Upper lobe of right lung (tissue), 1 donor: Measurements from ENCODE around the gene SERPINA4. TPM values are rescaled to one million over a fixed set of nuclear protein-coding genes. Genes with fewer than 3 reads are reported as not detected.

Experiments
- ATAC-seq: fragments of 200-7000 bp; cut with Tn5 transposase; one replicate; pipeline ENCODE4 v1.9.1; 2020; ENCODE audit warnings: mild to moderate bottlenecking, moderate library complexity
- DNase-seq: peaks from one replicate; pipeline ENCODE4 v3.0.0-alpha.2; 2020
- H3K27ac ChIP-seq: fragments of 200-600 bp; one replicate; pipeline ENCODE4 v1.8.0; 2022
- H3K27me3 ChIP-seq: fragments of 200-600 bp; one replicate; pipeline ENCODE4 v1.8.0; 2022; ENCODE audit warnings: mild to moderate bottlenecking
- H3K36me3 ChIP-seq: fragments of 200-600 bp; one replicate; pipeline ENCODE4 v1.8.0; 2022
- H3K4me1 ChIP-seq: fragments of 200-600 bp; one replicate; pipeline ENCODE4 v1.8.0; 2022
- H3K4me3 ChIP-seq: fragments of 200-600 bp; one replicate; pipeline ENCODE4 v1.8.0; 2022; ENCODE audit warnings: mild to moderate bottlenecking
- H3K9me3 ChIP-seq: fragments of 200-600 bp; one replicate; pipeline ENCODE4 v1.8.0; 2022
- CTCF ChIP-seq: fragments of 200-600 bp; IDR thresholded peaks from one replicate; pipeline ENCODE4 v1.8.0; 2022; ENCODE audit warnings: antibody characterized with exemption
- intact Hi-C: fragments of 100-400 bp; cut with DNase I; formaldehyde crosslinking; loops from one replicate; pipeline ENCODE4 v1.11.0; 2022
- total RNA-seq: library from RNA; stranded (reverse); fragmentation: NEBNext Ultra II Directional; extraction: Animal tissue kit (Norgen Biotek cat#: 25700); gene quantifications from one replicate; pipeline ENCODE4 v1.2.1, GENCODE V29; 2021
- donor health status: DM: no; HTN: yes; CAD: no; lungs with severe emphysema.

The SERPINA4 gene
- total RNA-seq, 1 donor from 2014 or later, result not detected

DNA sequence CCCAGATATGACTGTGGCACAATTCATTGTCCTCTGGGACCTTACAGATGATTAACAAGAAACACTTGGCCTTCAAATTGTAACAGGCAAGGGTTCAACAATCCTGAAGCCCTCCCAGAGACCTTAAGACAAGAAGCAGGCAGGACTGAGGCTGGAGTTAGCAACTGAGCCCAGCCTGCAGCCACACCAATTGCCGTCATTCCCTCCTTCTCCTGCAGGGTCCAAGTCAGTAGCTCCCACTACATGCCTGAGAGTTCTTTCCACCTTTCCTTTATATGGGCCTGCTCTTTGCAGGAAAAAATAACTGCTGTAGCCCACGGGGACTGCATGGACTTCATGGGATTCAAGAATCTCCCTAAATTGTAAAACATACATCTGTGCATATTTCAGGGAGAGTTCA lies 2.4 kb upstream of the SERPINA4 start:
- Histone ChIP-seq H3K27ac (no peak overlapping the region), H3K4me1 (no peaks in the 10 kb centered on the region), H3K9me3 (peaks cover 4% of the 10 kb centered on the region), H3K4me3 (no peak overlapping the region), H3K27me3 (peaks cover 11% of the 10 kb centered on the region), H3K36me3 (no peaks in the 10 kb centered on the region)
- DNase-seq, result no peak
- no peak for TF ChIP-seq CTCF
- intact Hi-C loops, result no loop called here
- ATAC-seq, result no peak

DNA sequence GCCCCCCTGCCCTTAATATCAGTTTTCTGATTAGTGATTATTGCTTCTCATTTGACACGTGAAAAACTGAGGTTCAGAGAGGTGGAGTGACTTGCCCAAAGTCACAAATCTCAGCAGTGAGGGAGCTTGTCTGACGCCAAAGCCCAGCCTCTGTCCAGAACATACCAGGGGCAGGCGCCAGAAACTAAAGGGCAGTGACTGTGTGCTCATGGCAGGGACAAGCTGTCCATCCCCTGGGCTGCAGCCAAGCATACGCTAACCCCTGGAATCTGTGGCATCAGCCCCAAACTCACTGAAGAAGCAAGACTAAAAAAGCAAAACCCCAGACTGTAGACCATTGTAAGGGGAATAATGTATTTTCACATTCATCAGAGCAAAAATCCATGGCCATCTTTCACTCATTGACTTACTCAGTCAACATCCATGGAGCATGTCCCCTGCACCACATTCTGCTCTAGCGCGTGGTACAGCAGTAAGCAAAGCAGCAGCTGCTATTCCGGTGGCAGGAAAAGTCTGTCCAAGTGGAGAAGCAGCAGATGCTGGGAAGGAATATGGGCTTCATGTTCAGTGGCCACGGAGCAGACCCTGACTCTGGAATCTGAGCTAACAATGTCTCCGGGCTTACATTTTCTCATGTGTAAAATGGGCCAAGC lies 1.5 kb upstream of the SERPINA4 start:
- TF ChIP-seq CTCF, result no peak
- H3K4me3 ChIP-seq, result no peak overlapping the region

DNA sequence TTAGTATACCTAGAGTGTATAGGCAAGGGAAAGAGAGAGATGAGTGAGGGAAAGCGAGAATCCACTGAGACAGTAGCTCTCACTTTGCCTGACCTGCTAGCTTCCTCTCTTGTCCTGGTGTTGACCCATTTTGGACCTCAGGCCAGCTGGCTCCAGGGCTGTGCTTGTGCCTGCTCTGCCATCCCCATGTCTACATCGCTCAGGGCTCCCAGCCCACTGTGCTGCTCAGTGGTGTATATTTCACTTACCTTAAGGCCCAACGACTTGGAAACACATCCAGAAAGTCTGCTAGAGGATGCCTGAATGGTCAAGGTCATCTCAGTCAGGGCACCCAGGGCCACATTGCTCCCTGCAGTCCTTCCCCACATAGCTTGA lies 964 bp upstream of the SERPINA4 start:
- intact Hi-C loops, result no loop called here
- DNase-seq (no peak), ATAC-seq (no peak)
- Histone ChIP-seq H3K27me3 (peaks cover 4% of the 10 kb centered on the region), H3K36me3 (no peaks in the 10 kb centered on the region), H3K4me3 (no peak overlapping the region), H3K4me1 (no peaks in the 10 kb centered on the region), H3K27ac (no peak overlapping the region), H3K9me3 (no peaks in the 10 kb centered on the region)
- TF ChIP-seq CTCF, result no peak

More for the DNA sequence above, 1.5 kb upstream of the SERPINA4 start:
- Histone ChIP-seq H3K27me3 (peaks cover 6% of the 10 kb centered on the region), H3K27ac (no peak overlapping the region), H3K9me3 (no peaks in the 10 kb centered on the region), H3K36me3 (no peaks in the 10 kb centered on the region), H3K4me1 (no peaks in the 10 kb centered on the region)
- ATAC-seq (no peak), DNase-seq (no peak)
- intact Hi-C loops, result no loop called here

GRCh38 chr14:94561656-94562010 lies 391 bp downstream of the SERPINA4 start:
- TF ChIP-seq CTCF, result no peak
- Histone ChIP-seq H3K27me3 (peaks cover 4% of the 10 kb centered on the region), H3K27ac (no peak overlapping the region), H3K4me1 (no peaks in the 10 kb centered on the region), H3K36me3 (no peaks in the 10 kb centered on the region), H3K4me3 (no peak overlapping the region), H3K9me3 (no peaks in the 10 kb centered on the region)
- DNase-seq (peak; percentile 30), ATAC-seq (no peak)
- intact Hi-C loops, result no loop called here

DNA sequence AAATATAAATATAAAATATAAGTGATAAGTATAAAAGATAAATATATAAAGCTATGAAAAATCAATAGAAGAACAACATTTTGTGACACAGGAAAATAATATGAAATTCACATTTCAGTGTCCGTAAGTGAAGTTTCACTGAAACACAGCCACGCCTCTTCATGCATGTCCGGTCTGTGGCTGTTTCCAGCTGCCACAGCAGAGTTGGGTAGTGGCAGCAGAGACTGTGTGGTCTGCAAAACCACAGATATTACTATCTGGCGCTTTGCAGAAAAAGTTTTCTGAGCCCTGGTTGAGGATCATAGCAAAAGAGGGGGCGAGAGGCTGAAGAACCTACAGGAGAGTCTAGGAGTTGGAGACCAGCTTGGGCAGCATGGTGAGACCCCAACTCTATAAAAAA lies 780 bp downstream of the SERPINA4 start:
- H3K27ac ChIP-seq, result no peak overlapping the region
- intact Hi-C loops, result no loop called here
- DNase-seq, result peak; percentile 6

More for the DNA sequence above, 780 bp downstream of the SERPINA4 start:
- no peak for ATAC-seq
- no peaks in the 10 kb centered on the region for H3K4me1 ChIP-seq
- H3K27me3 ChIP-seq, result peaks cover 4% of the 10 kb centered on the region
- no peaks in the 10 kb centered on the region for H3K9me3 ChIP-seq
- H3K36me3 ChIP-seq, result no peaks in the 10 kb centered on the region
- H3K4me3 ChIP-seq, result no peak overlapping the region
- TF ChIP-seq CTCF, result no peak
